GM12864 (cell line): ENCODE data around the gene MIF4GD.
"Not testable (repeated sequence)": the region's sequence is repeated elsewhere in the genome, so short reads cannot be mapped to it uniquely, and the experiment has no call there.

ENCODE experiments used
- DNase-seq: peaks from one replicate; pipeline ENCODE4 v3.0.0-alpha.2; 2011; ENCODE audit warnings: low read depth
- H3K4me3 ChIP-seq: 2 replicates; pipeline ENCODE4 v1.5.1; 2011; ENCODE audit warnings: mild to moderate bottlenecking, low read depth, low read length, control low read depth
- CTCF ChIP-seq: IDR thresholded peaks from 2 replicates; pipeline ENCODE4 v1.5.1; 2011; ENCODE audit warnings: low read depth, mild to moderate bottlenecking, moderate library complexity, low read length, control low read depth, inconsistent platforms; ENCODE audit errors: missing control alignments

MIF4GD gene

GRCh38 chr17:75285123-75285522 lies 14.1 kb upstream of the MIF4GD start:
- no peak for TF ChIP-seq CTCF
- H3K4me3 ChIP-seq: no peak overlapping the region
- DNase-seq: no peak

- H3K4me3 ChIP-seq, DNase-seq: not testable (repeated sequence)
Observed at GRCh38 chr17:75280189-75280588, 9.2 kb upstream of the MIF4GD start.

GRCh38 chr17:75277664-75278071 lies 6.6 kb upstream of the MIF4GD start:
- no peak for TF ChIP-seq CTCF
- DNase-seq: no peak
- H3K4me3 ChIP-seq: no peak overlapping the region

GRCh38 chr17:75273977-75274708 lies 3.1 kb upstream of the MIF4GD start:
- TF ChIP-seq CTCF: no peak
- no peak overlapping the region for H3K4me3 ChIP-seq
- DNase-seq: no peak

DNA sequence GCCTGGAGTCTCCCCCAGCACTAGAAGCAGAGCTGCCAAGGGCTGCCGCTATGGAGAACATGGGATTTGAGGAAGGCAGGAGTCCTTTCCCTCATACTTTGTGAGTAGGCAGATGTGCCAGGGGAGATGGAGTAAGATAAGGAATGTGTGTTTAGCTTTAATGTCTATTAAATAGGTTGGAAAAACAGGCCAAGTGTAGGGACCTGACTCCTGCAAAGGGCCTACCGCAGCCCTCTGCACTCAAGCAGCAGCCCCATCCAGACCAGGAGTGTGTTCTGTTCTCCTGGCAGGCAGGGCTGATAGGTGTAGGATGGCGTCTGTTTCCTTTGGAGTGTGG lies 1.8 kb upstream of the MIF4GD start:
- TF ChIP-seq CTCF: no peak
- DNase-seq: no peak
- peak overlapping the region; percentile 65 for H3K4me3 ChIP-seq

DNA sequence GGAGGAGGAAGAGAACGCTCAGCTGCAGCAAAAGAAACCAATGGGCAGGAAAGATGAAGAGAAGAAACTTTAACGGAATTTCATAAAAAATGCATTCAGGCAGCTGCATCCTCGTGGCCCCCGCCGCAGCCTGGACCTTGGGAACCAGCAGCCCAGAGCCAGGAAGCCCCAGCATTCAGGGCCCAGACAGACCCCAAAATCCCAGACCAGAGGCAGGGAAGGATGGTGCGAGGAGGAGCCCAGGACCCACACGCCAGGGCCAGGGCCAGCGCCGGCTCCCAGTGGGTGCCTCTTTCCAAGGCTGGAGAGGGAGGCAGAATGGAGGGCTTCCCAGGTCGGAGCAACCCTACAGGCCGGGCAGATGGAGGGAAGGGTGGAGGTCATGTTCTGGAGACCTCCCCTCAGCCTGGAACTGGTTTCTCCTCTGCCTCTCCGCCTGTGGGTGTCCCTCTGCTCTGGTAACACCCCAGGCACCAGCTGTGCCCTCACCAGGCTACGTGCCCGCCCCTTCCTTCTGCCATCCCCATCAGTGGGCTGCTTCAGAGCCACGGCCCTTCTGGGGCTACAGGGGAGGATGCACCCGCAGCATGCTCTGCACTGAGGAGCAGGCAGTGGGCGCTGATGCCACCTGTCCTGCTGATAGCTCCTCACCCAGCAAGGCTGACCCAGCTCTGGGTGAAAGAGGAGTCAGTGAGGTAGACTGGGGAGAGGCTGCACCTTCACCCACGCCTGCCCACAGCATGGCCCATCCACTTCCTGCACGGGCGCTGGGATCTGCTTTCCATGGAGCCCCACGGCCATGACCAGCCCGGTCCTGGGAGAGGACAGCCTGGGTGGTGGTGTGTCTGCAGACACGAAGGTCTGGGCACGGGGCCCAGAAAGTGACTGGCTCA lies 1.2 kb upstream of the MIF4GD start:
- H3K4me3 ChIP-seq: peak overlapping the region; percentile 65
- DNase-seq: no peak
- TF ChIP-seq CTCF: no peak

- no peak for DNase-seq
- peak overlapping the region; percentile 65 for H3K4me3 ChIP-seq
- TF ChIP-seq CTCF: peak; percentile 70
Observed at GRCh38 chr17:75271233-75271954, 363 bp upstream of the MIF4GD start.
